H9 (cell line): ENCODE measurements around the gene ARHGAP24. TPM values are rescaled to one million over a fixed set of nuclear protein-coding genes. Genes with fewer than 3 reads are reported as not detected.
A peak's percentile ranks its signal among the peaks of the same experiment; 100 is the strongest.

Source experiments
- DNase-seq: peaks from one replicate; pipeline ENCODE4 v3.0.0-alpha.2; 2017
- H2AFZ ChIP-seq: one replicate; pipeline ENCODE4 v1.6.1; 2013; ENCODE audit warnings: mild to moderate bottlenecking, low read length, control low read depth, moderate library complexity
- H2AK5ac ChIP-seq: 2 replicates; pipeline ENCODE4 v1.6.1; 2013; ENCODE audit warnings: low read length, control low read depth, mixed read lengths; ENCODE audit not compliant: insufficient read length
- H2BK120ac ChIP-seq: one replicate; pipeline ENCODE4 v1.6.1; 2013; ENCODE audit warnings: low read depth, mild to moderate bottlenecking, low read length, control low read depth, inconsistent platforms; ENCODE audit not compliant: poor library complexity, severe bottlenecking
- H2BK12ac ChIP-seq: 2 replicates; pipeline ENCODE4 v1.6.1; 2013; ENCODE audit warnings: low read length, control low read depth, mixed read lengths, low read depth; ENCODE audit not compliant: insufficient read length
- H2BK15ac ChIP-seq: 2 replicates; pipeline ENCODE4 v1.6.1; 2013; ENCODE audit warnings: low read depth, low read length, control low read depth
- H2BK20ac ChIP-seq: one replicate; pipeline ENCODE4 v1.6.1; 2013; ENCODE audit warnings: low read depth, mild to moderate bottlenecking, low read length, control low read depth, inconsistent platforms; ENCODE audit not compliant: poor library complexity, severe bottlenecking
- H2BK5ac ChIP-seq: 2 replicates; pipeline ENCODE4 v1.6.1; 2013; ENCODE audit warnings: low read length, control low read depth, mixed read lengths; ENCODE audit not compliant: insufficient read length
- H3K14ac ChIP-seq: 2 replicates; pipeline ENCODE4 v1.6.1; 2013; ENCODE audit warnings: low read length, control low read depth; ENCODE audit not compliant: insufficient read depth
- H3K18ac ChIP-seq: 2 replicates; pipeline ENCODE4 v1.6.1; 2013; ENCODE audit warnings: low read depth, mild to moderate bottlenecking, mixed read lengths, low read length, control low read depth; ENCODE audit not compliant: insufficient read length
- H3K23ac ChIP-seq: 2 replicates; pipeline ENCODE4 v1.6.1; 2013; ENCODE audit warnings: low read length, control low read depth, mixed read lengths, low read depth; ENCODE audit not compliant: insufficient read length
- H3K23me2 ChIP-seq: 2 replicates; pipeline ENCODE4 v1.6.1; 2013; ENCODE audit warnings: low read depth, mild to moderate bottlenecking, mixed read lengths, low read length, control low read depth; ENCODE audit not compliant: insufficient read length, poor library complexity, severe bottlenecking
- H3K27ac ChIP-seq: 2 replicates; pipeline ENCODE4 v1.5.1; 2013; ENCODE audit warnings: low read length, control low read depth, mixed read lengths, low read depth; ENCODE audit not compliant: insufficient read length
- H3K27me3 ChIP-seq: 2 replicates; pipeline ENCODE4 v1.6.1; 2013; ENCODE audit warnings: low read length, control low read depth, inconsistent platforms; ENCODE audit not compliant: insufficient read depth
- H3K4ac ChIP-seq: 2 replicates; pipeline ENCODE4 v1.6.1; 2013; ENCODE audit warnings: low read depth, mild to moderate bottlenecking, control low read depth, inconsistent platforms, low read length, moderate library complexity
- H3K4me1 ChIP-seq: 2 replicates; pipeline ENCODE4 v1.6.1; 2013; ENCODE audit warnings: low read length, control low read depth, inconsistent platforms; ENCODE audit not compliant: insufficient read depth
- H3K4me2 ChIP-seq: 2 replicates; pipeline ENCODE4 v1.6.1; 2013; ENCODE audit warnings: low read length, control low read depth, mixed read lengths; ENCODE audit not compliant: insufficient read length, insufficient read depth
- H3K56ac ChIP-seq: 2 replicates; pipeline ENCODE4 v1.6.1; 2013; ENCODE audit warnings: low read depth, mild to moderate bottlenecking, mixed read lengths, low read length, control low read depth; ENCODE audit not compliant: insufficient read length
- H3K79me1 ChIP-seq: 2 replicates; pipeline ENCODE4 v1.6.1; 2013; ENCODE audit warnings: low read depth, mild to moderate bottlenecking, moderate library complexity, low read length, control low read depth, inconsistent platforms; ENCODE audit not compliant: insufficient read depth, poor library complexity, severe bottlenecking
- H3K79me2 ChIP-seq: 2 replicates; pipeline ENCODE4 v1.6.1; 2013; ENCODE audit warnings: low read length, control low read depth, inconsistent platforms; ENCODE audit not compliant: insufficient read depth
- H3K9ac ChIP-seq: 2 replicates; pipeline ENCODE4 v1.6.1; 2013; ENCODE audit warnings: low read length, control low read depth, mixed read lengths; ENCODE audit not compliant: insufficient read length; ENCODE audit errors: extremely low read depth
- H3K9me3 ChIP-seq: one replicate; pipeline ENCODE4 v1.6.1; 2013; ENCODE audit warnings: low read depth, low read length, inconsistent platforms; ENCODE audit not compliant: control insufficient read depth
- H3T11ph ChIP-seq: one replicate; pipeline ENCODE4 v1.6.1; 2013; ENCODE audit warnings: mild to moderate bottlenecking, low read length, control low read depth, inconsistent platforms
- H4K20me1 ChIP-seq: one replicate; pipeline ENCODE4 v1.6.1; 2013; ENCODE audit not compliant: control insufficient read depth, insufficient read length, insufficient read depth
- H4K5ac ChIP-seq: 2 replicates; pipeline ENCODE4 v1.6.1; 2013; ENCODE audit warnings: low read depth, mild to moderate bottlenecking, mixed read lengths, low read length, control low read depth; ENCODE audit not compliant: insufficient read length
- H4K8ac ChIP-seq: replicated peaks from 2 replicates; pipeline ENCODE4 v1.6.1; 2013; ENCODE audit warnings: low read length, control low read depth, mixed read lengths, low read depth; ENCODE audit not compliant: insufficient read length
- H4K91ac ChIP-seq: 2 replicates; pipeline ENCODE4 v1.6.1; 2013; ENCODE audit warnings: low read depth, mild to moderate bottlenecking, moderate library complexity, mixed read lengths, low read length, control low read depth; ENCODE audit not compliant: insufficient read length
- H3K27ac Mint-ChIP-seq, 3 experiments: 2 replicates in 2 of 3; 3 replicates in 1 of 3; pipeline ENCODE4 v1.8.0; 2020 to 2021; ENCODE audit warnings: mixed read lengths in 3 of 3, mild to moderate bottlenecking in 1 of 3, moderate library complexity in 1 of 3
- H3K27me3 Mint-ChIP-seq: 2 replicates; pipeline ENCODE4 v1.8.0; 2021; ENCODE audit warnings: low read depth, mild to moderate bottlenecking, moderate library complexity, mixed read lengths
- H3K36me3 Mint-ChIP-seq, 3 experiments: 2 replicates in 2 of 3; 3 replicates in 1 of 3; pipeline ENCODE4 v1.8.0; 2020 to 2021; ENCODE audit warnings: low read depth in 3 of 3, mixed read lengths in 3 of 3; ENCODE audit not compliant: insufficient read depth in 1 of 3
- H3K4me1 Mint-ChIP-seq, 2 experiments: 2 replicates each; pipeline ENCODE4 v1.8.0; 2020; ENCODE audit warnings: mixed read lengths in 2 of 2
- H3K4me3 Mint-ChIP-seq, 2 experiments: 2 replicates in 1 of 2; 3 replicates in 1 of 2; pipeline ENCODE4 v1.8.0; 2020 to 2021; ENCODE audit warnings: mild to moderate bottlenecking in 2 of 2, mixed read lengths in 2 of 2, moderate library complexity in 1 of 2
- H3K9me3 Mint-ChIP-seq, 2 experiments: 2 replicates in 1 of 2; 3 replicates in 1 of 2; pipeline ENCODE4 v1.8.0; 2020; ENCODE audit warnings: mild to moderate bottlenecking in 2 of 2, mixed read lengths in 2 of 2, moderate library complexity in 1 of 2
- WGBS: extraction: QIAGEN DNeasy Blood & Tissue Kit; methylation state at CpG from one replicate; pipeline ENCODE4 v1.1.7; 2013; ENCODE audit warnings: missing lambda C conversion rate, low lambda C conversion rate, mixed read lengths; ENCODE audit not compliant: insufficient read length; ENCODE audit errors: extremely low coverage; 5-methylcytosine and 5-hydroxymethylcytosine counted together
- total RNA-seq: library from RNA; stranded (reverse); gene quantifications from 2 replicates; pipeline ENCODE4 v1.2.1, GENCODE V29; 2021
- TF ChIP-seq, protein P1 (sequence below): fragments of 200-600 bp; sonication (generic); conservative IDR thresholded peaks from 3 replicates; pipeline ENCODE4 v1.8.0; 2021; ENCODE audit warnings: antibody characterized with exemption, mild to moderate bottlenecking

Gene ARHGAP24
- total RNA-seq, 1 experiment from 2014 or later = 0.37 TPM

DNA sequence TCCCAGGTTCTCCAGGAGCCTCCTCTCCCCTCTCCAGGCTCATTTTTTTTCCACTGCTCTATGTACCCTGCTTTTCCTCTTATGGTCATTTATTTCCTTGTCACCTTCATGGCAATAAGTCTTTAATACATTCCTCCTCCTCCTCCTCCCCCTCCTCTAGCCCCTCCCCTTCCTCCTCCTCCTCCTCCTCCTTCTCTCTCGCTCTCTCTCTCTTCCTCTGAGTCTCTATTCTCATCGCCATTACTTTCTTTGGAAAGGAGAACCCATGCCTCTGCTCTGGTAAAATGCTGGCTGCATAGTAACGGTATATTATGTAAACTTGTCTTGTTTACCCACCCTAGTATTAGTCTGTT is 35.7 kb downstream of the ARHGAP24 start:
- H3K9me3 Mint-ChIP-seq = peaks cover 3 to 4% of the 10 kb centered on the region in 2 experiments; a peak in 2 of 5 replicates
- no peak for DNase-seq
- no peak overlapping the region for H2BK20ac ChIP-seq
- H3K27ac ChIP-seq = no peak overlapping the region
- no peaks in the 10 kb centered on the region for H3K79me2 ChIP-seq
- H4K20me1 ChIP-seq = no peaks in the 10 kb centered on the region
- H2BK15ac ChIP-seq = no peak overlapping the region
- no peak overlapping the region for H3K9ac ChIP-seq
- TF ChIP-seq, protein P1, sequence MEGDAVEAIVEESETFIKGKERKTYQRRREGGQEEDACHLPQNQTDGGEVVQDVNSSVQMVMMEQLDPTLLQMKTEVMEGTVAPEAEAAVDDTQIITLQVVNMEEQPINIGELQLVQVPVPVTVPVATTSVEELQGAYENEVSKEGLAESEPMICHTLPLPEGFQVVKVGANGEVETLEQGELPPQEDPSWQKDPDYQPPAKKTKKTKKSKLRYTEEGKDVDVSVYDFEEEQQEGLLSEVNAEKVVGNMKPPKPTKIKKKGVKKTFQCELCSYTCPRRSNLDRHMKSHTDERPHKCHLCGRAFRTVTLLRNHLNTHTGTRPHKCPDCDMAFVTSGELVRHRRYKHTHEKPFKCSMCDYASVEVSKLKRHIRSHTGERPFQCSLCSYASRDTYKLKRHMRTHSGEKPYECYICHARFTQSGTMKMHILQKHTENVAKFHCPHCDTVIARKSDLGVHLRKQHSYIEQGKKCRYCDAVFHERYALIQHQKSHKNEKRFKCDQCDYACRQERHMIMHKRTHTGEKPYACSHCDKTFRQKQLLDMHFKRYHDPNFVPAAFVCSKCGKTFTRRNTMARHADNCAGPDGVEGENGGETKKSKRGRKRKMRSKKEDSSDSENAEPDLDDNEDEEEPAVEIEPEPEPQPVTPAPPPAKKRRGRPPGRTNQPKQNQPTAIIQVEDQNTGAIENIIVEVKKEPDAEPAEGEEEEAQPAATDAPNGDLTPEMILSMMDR = no peak
- no peak overlapping the region for H3K23ac ChIP-seq
- H2AFZ ChIP-seq = no peak overlapping the region
- no peak overlapping the region for H2BK120ac ChIP-seq
- H2AK5ac ChIP-seq = no peak overlapping the region
- H3K14ac ChIP-seq = no peak overlapping the region
- no peak overlapping the region for H4K5ac ChIP-seq
- no peak overlapping the region for H3K4me2 ChIP-seq
- no peak overlapping the region for H2BK12ac ChIP-seq
- no peak overlapping the region for H4K8ac ChIP-seq
- H2BK5ac ChIP-seq = no peak overlapping the region
- H3K4me1 ChIP-seq = no peaks in the 10 kb centered on the region
- no peaks in the 10 kb centered on the region for H3K9me3 ChIP-seq
- H3K23me2 ChIP-seq = no peaks in the 10 kb centered on the region
- H3K18ac ChIP-seq = no peak overlapping the region
- H3K36me3 Mint-ChIP-seq = peaks cover 3 to 5% (median 3%) of the 10 kb centered on the region in 3 experiments; a peak in 5 of 7 replicates
- 0 out of 4 replicates have a peak, but pooled peaks cover 0 to 4% of the 10 kb centered on the region in 2 experiments for H3K4me1 Mint-ChIP-seq
- no peak overlapping the region for H3K27ac Mint-ChIP-seq
- H3K27me3 ChIP-seq = no peaks in the 10 kb centered on the region
- no peak overlapping the region for H3K56ac ChIP-seq
- no peak overlapping the region for H3K4ac ChIP-seq
- no peaks in the 10 kb centered on the region for H3K79me1 ChIP-seq
- no CpG with 5 or more reads among the region's 3 CpGs for WGBS
- no peaks in the 10 kb centered on the region; the same call in 1 of the 2 replicates for H3K27me3 Mint-ChIP-seq
- H3K4me3 Mint-ChIP-seq = peak overlapping the region in 1 of 2 experiments; percentile 8; a peak in 2 of 5 replicates
- no peak overlapping the region for H3T11ph ChIP-seq
- H4K91ac ChIP-seq = no peak overlapping the region
